Vagina (tissue), 2 donors: ENCODE measurements around the gene PMF1. TPM values are rescaled to one million over a fixed set of nuclear protein-coding genes. Genes with fewer than 3 reads are reported as not detected.

Source experiments
- DNase-seq, 2 donors: peaks; one replicate each; pipeline ENCODE4 v3.0.0-alpha.2; 2017; ENCODE audit errors: extremely low spot score in 2 of 2
- H3K27ac ChIP-seq: fragments of 200-600 bp; sonication (generic); one replicate; pipeline ENCODE4 v1.5.1; 2019
- H3K27me3 ChIP-seq: fragments of 200-600 bp; sonication (generic); one replicate; pipeline ENCODE4 v1.5.1; 2019
- H3K36me3 ChIP-seq, 2 donors: fragments of 200-600 bp; sonication (generic); one replicate each; pipeline ENCODE4 v1.5.1; 2017 to 2019
- H3K4me1 ChIP-seq: fragments of 200-600 bp; sonication (generic); one replicate; pipeline ENCODE4 v1.5.1; 2019
- H3K4me3 ChIP-seq, 2 donors: fragments of 200-600 bp; sonication (generic); 1 replicate in 1 of 2; 2 replicates in 1 of 2; pipeline ENCODE4 v1.5.1; 2016 to 2019
- H3K9me3 ChIP-seq: fragments of 200-600 bp; sonication (generic); one replicate; pipeline ENCODE4 v1.5.1; 2019
- POLR2A ChIP-seq, 2 donors: fragments of 450-650 bp; IDR thresholded peaks; one replicate each; pipeline ENCODE4 v1.6.1; 2017; ENCODE audit warnings: antibody characterized with exemption in 2 of 2, mild to moderate bottlenecking in 2 of 2, moderate library complexity in 2 of 2
- POLR2AphosphoS5 ChIP-seq, 2 donors: sonication (generic); formaldehyde crosslinking; IDR thresholded peaks; one replicate each; pipeline ENCODE4 v1.9.0; 2017; ENCODE audit warnings: antibody characterized with exemption in 2 of 2, mild to moderate bottlenecking in 2 of 2, low read depth in 1 of 2; ENCODE audit not compliant: insufficient read depth in 1 of 2
- intact Hi-C: fragments of 100-400 bp; cut with DNase I; formaldehyde crosslinking; loops from one replicate; pipeline ENCODE4 v1.15.1; 2023
- total RNA-seq: library from RNA; depleted of rRNA; stranded (reverse); fragments of >200 nt; gene quantifications from one replicate; pipeline ENCODE4 v1.2.3, GENCODE V29; 2016
- TF ChIP-seq, protein P1 (sequence below), 3 experiments: fragments of 450-650 bp in 2 of 3; fragments of 200-600 bp in 1 of 3; sonication (generic) in 1 of 3; IDR thresholded peaks; one replicate each; pipeline ENCODE4 v1.5.1; 2017 to 2019; ENCODE audit warnings: antibody characterized with exemption in 3 of 3, mild to moderate bottlenecking in 2 of 3, moderate library complexity in 2 of 3

PMF1 gene
- total RNA-seq, 1 donor from 2014 or later: 44.7 TPM

DNA sequence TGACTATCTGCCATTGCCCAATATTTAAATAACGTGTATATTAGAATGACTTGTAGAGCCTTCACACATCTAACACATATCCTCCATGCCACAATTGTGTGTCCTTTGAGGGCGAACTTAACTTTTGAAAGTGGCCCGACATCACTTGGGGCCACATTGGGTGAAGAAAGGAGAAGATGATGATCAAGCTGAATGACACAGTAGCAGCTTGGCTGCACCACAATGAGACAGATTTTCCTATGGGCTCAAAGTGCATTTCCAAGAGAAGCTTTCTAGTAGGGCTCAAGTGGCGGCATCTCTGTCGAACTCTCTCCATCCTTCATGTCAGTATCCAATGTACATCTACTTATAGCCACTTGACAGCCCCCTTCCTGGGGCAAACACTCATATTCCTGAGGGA lies 25.4 kb downstream of the PMF1 start:
- Histone ChIP-seq H3K4me1 (no peaks in the 10 kb centered on the region), H3K9me3 (no peaks in the 10 kb centered on the region), H3K27me3 (no peaks in the 10 kb centered on the region), H3K4me3 (no peak overlapping the region), H3K36me3 (peaks cover 0 to 69% of the 10 kb centered on the region in 2 donors), H3K27ac (no peak overlapping the region)
- intact Hi-C loops: no loop called here
- TF ChIP-seq, protein P1, sequence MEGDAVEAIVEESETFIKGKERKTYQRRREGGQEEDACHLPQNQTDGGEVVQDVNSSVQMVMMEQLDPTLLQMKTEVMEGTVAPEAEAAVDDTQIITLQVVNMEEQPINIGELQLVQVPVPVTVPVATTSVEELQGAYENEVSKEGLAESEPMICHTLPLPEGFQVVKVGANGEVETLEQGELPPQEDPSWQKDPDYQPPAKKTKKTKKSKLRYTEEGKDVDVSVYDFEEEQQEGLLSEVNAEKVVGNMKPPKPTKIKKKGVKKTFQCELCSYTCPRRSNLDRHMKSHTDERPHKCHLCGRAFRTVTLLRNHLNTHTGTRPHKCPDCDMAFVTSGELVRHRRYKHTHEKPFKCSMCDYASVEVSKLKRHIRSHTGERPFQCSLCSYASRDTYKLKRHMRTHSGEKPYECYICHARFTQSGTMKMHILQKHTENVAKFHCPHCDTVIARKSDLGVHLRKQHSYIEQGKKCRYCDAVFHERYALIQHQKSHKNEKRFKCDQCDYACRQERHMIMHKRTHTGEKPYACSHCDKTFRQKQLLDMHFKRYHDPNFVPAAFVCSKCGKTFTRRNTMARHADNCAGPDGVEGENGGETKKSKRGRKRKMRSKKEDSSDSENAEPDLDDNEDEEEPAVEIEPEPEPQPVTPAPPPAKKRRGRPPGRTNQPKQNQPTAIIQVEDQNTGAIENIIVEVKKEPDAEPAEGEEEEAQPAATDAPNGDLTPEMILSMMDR (IDR thresholded peaks at IDR 0.05): no peak
- no peak for DNase-seq

DNA sequence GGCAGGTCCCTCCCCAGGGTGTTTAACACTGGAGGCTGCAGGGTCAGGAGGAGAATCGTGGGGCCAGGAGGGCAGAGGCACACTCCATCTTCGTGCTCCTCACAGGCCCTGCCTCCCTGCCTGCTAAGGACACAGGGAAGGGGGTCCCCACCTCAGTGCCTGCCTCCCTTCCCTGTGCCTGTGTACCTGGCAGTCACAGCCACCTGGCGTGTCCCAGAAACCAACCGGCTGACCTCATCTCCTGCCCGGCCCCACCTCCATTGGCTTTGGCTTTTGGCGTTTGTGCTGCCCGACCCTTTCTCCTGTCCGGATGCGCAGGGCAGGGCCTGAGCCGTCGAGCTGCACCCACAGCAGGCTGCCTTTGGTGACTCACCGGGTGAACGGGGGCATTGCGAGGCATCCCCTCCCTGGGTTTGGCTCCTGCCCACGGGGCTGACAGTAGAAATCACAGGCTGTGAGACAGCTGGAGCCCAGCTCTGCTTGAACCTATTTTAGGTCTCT lies 28.6 kb downstream of the PMF1 start:
- H3K9me3 ChIP-seq: no peaks in the 10 kb centered on the region
- no peak overlapping the region for H3K4me3 ChIP-seq
- H3K4me1 ChIP-seq: peaks cover 13% of the 10 kb centered on the region
- TF ChIP-seq POLR2A (IDR thresholded peaks at IDR 0.05) (no peak), POLR2AphosphoS5 (IDR thresholded peaks at IDR 0.05; ENCODE audit: insufficient read depth in 1 of 2, low read depth in 1 of 2) (no peak)
- TF ChIP-seq, protein P1 (IDR thresholded peaks at IDR 0.05): no peak
- H3K27me3 ChIP-seq: no peaks in the 10 kb centered on the region
- DNase-seq: no peak
- no peak overlapping the region for H3K27ac ChIP-seq
- H3K36me3 ChIP-seq: peaks cover 0 to 44% of the 10 kb centered on the region in 2 donors
- intact Hi-C loops: no loop called here

DNA sequence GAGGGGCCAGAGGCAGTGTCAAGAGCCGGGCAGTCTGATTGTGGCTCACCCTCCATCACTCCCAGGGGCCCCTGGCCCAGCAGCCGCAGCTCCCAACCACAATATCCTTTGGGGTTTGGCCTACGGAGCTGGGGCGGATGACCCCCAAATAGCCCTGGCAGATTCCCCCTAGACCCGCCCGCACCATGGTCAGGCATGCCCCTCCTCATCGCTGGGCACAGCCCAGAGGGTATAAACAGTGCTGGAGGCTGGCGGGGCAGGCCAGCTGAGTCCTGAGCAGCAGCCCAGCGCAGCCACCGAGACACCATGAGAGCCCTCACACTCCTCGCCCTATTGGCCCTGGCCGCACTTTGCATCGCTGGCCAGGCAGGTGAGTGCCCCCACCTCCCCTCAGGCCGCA lies 29.1 kb downstream of the PMF1 start, which contains the start of gene BGLAP:
Gene BGLAP (plus strand): TSS at position 259 of the 400 bp plus-strand sequence. CDS start 48 bp downstream, at position 307.
- TF ChIP-seq, protein P1 (IDR thresholded peaks at IDR 0.05): no peak
- no peak for TF ChIP-seq POLR2AphosphoS5 (IDR thresholded peaks at IDR 0.05; ENCODE audit: insufficient read depth in 1 of 2, low read depth in 1 of 2)
- no peak for TF ChIP-seq POLR2A (IDR thresholded peaks at IDR 0.05)
- Histone ChIP-seq H3K27me3 (no peaks in the 10 kb centered on the region), H3K4me3 (no peak within 1 kb of the TSS), H3K4me1 (peaks cover 19% of the 10 kb centered on the region), H3K9me3 (no peaks in the 10 kb centered on the region), H3K27ac (no peak within 1 kb of the TSS), H3K36me3 (peaks cover 0 to 39% of the 10 kb centered on the region in 2 donors)
- no peak for DNase-seq
- intact Hi-C loops: no loop called here

DNA sequence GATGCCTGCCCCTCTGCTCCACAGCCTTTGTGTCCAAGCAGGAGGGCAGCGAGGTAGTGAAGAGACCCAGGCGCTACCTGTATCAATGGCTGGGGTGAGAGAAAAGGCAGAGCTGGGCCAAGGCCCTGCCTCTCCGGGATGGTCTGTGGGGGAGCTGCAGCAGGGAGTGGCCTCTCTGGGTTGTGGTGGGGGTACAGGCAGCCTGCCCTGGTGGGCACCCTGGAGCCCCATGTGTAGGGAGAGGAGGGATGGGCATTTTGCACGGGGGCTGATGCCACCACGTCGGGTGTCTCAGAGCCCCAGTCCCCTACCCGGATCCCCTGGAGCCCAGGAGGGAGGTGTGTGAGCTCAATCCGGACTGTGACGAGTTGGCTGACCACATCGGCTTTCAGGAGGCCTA lies 29.9 kb downstream of the PMF1 start:
- Histone ChIP-seq H3K9me3 (no peaks in the 10 kb centered on the region), H3K4me3 (no peak overlapping the region), H3K27ac (no peak overlapping the region), H3K4me1 (peaks cover 27% of the 10 kb centered on the region), H3K27me3 (no peaks in the 10 kb centered on the region), H3K36me3 (peaks cover 0 to 31% of the 10 kb centered on the region in 2 donors)
- no peak for TF ChIP-seq POLR2A (IDR thresholded peaks at IDR 0.05)
- TF ChIP-seq, protein P1 (IDR thresholded peaks at IDR 0.05): no peak
- no peak for TF ChIP-seq POLR2AphosphoS5 (IDR thresholded peaks at IDR 0.05; ENCODE audit: insufficient read depth in 1 of 2, low read depth in 1 of 2)
- intact Hi-C loops: no loop called here
- no peak for DNase-seq

DNA sequence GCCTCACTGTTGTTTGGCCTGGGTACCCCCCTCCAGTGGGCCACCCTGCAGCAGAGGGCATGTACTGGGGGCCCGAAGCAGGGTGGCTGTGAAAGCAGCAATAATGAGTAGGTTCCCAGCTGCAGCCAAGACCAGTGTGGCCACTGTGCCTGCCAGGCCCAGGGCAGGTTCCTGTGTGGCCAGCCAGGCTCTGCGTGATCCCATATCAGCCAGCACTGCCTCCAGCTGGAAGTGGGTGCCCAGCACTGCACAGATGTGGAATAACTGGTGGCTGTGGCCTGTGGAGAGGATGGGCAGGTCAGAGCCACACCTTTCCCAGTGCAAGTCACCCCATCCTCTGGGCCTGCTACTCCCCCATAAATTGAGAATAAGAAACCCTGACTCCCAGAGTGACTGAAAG lies 31.3 kb downstream of the PMF1 start:
- no peak for DNase-seq
- Histone ChIP-seq H3K4me1 (peaks cover 32% of the 10 kb centered on the region), H3K4me3 (no peak overlapping the region), H3K9me3 (no peaks in the 10 kb centered on the region), H3K27ac (no peak overlapping the region), H3K36me3 (peaks cover 0 to 18% of the 10 kb centered on the region in 2 donors), H3K27me3 (no peaks in the 10 kb centered on the region)
- intact Hi-C loops: no loop called here
- TF ChIP-seq POLR2AphosphoS5 (IDR thresholded peaks at IDR 0.05; ENCODE audit: insufficient read depth in 1 of 2, low read depth in 1 of 2): no peak
- TF ChIP-seq, protein P1 (IDR thresholded peaks at IDR 0.05): no peak
- TF ChIP-seq POLR2A (IDR thresholded peaks at IDR 0.05): no peak
